Activated CD4-positive, alpha-beta T cell treated with anti-CD3 and anti-CD28 coated beads, Interleukin-2, amount 50 U/mL, for 16 hours (primary cell): ENCODE results near the gene DGKI.

Experiments used
- DNase-seq: peaks from one replicate; pipeline ENCODE4 v3.0.0-alpha.2; 2020

Gene DGKI

GRCh38 chr7:137519181-137519691 lies 327.5 kb downstream of the DGKI start:
- no peak for DNase-seq

GRCh38 chr7:137513091-137513490 lies 333.7 kb downstream of the DGKI start:
- no peak for DNase-seq

- DNase-seq, result no peak
Observed at GRCh38 chr7:137507096-137507495, 339.7 kb downstream of the DGKI start.

- no peak for DNase-seq
Observed at GRCh38 chr7:137506031-137506430, 340.7 kb downstream of the DGKI start.

- DNase-seq, result no peak
Observed at GRCh38 chr7:137501562-137501961, 345.2 kb downstream of the DGKI start.

- no peak for DNase-seq
Observed at GRCh38 chr7:137492889-137493288, 353.9 kb downstream of the DGKI start.

- no peak for DNase-seq
Observed at GRCh38 chr7:137489880-137490279, 356.9 kb downstream of the DGKI start.

GRCh38 chr7:137488038-137488437 lies 358.7 kb downstream of the DGKI start:
- no peak for DNase-seq

GRCh38 chr7:137485818-137486217 lies 361.0 kb downstream of the DGKI start:
- DNase-seq, result no peak

GRCh38 chr7:137484326-137484725 lies 362.4 kb downstream of the DGKI start:
- DNase-seq, result no peak

GRCh38 chr7:137482466-137482865 lies 364.3 kb downstream of the DGKI start:
- no peak for DNase-seq

GRCh38 chr7:137480824-137481365 lies 365.9 kb downstream of the DGKI start:
- DNase-seq, result no peak

- no peak for DNase-seq
Observed at GRCh38 chr7:137480401-137480800, 366.4 kb downstream of the DGKI start.

- no peak for DNase-seq
Observed at GRCh38 chr7:137476937-137477336, 369.8 kb downstream of the DGKI start.

GRCh38 chr7:137475966-137476365 lies 370.8 kb downstream of the DGKI start:
- no peak for DNase-seq

GRCh38 chr7:137474540-137475026 lies 372.2 kb downstream of the DGKI start:
- no peak for DNase-seq

- no peak for DNase-seq
Observed at GRCh38 chr7:137471128-137471527, 375.6 kb downstream of the DGKI start.

- no peak for DNase-seq
Observed at GRCh38 chr7:137469858-137470257, 376.9 kb downstream of the DGKI start.

GRCh38 chr7:137469191-137469811 lies 377.5 kb downstream of the DGKI start:
- DNase-seq, result no peak

- peak; percentile 26 for DNase-seq
Observed at GRCh38 chr7:137462847-137463246, 383.9 kb downstream of the DGKI start.

GRCh38 chr7:137462074-137462715 lies 384.6 kb downstream of the DGKI start:
- no peak for DNase-seq

- DNase-seq, result no peak
Observed at GRCh38 chr7:137458399-137458798, 388.4 kb downstream of the DGKI start.

GRCh38 chr7:137454767-137455166 lies 392.0 kb downstream of the DGKI start:
- DNase-seq, result no peak

- DNase-seq, result peak; percentile 37
Observed at GRCh38 chr7:137454246-137454724, 392.5 kb downstream of the DGKI start.
